ENCODE data around the gene ABCA1.

ABCA1 gene

GRCh38 chr9:104951487-104951886 is 23.5 kb upstream of the ABCA1 start:
- no peak overlapping the region for H4K8ac ChIP-seq (ENCODE audit: low read depth, low read length)
- no peaks in the 10 kb centered on the region for H3K4me1 ChIP-seq (ENCODE audit: control insufficient read depth in 1 of 2, insufficient read depth in 2 of 2, low read length in 2 of 2)
- no peak overlapping the region for H3K23ac ChIP-seq (ENCODE audit: low read length)
- DNase-seq, result no peak
- no peak overlapping the region for H3K4me2 ChIP-seq (ENCODE audit: low read length)
- no CpG with 5 or more reads among the region's 4 CpGs for WGBS (ENCODE audit: extremely low coverage, insufficient coverage, insufficient read length)
- H3K27me3 ChIP-seq (ENCODE audit: insufficient read depth, low read length), result no peaks in the 10 kb centered on the region
- no peaks in the 10 kb centered on the region for H3K79me1 ChIP-seq (ENCODE audit: low read length)
- no peak overlapping the region for H3K4me3 ChIP-seq (ENCODE audit: low read depth, low read length)
- H3K79me2 ChIP-seq (ENCODE audit: control insufficient read depth, insufficient read depth, low read length, poor library complexity), result no peaks in the 10 kb centered on the region
- H2AK5ac ChIP-seq (ENCODE audit: low read length), result no peak overlapping the region
- no peak overlapping the region for H3K4ac ChIP-seq (ENCODE audit: low read depth, low read length)
- no peak overlapping the region for H3K18ac ChIP-seq (ENCODE audit: low read length)
- no peak overlapping the region for H3K27ac ChIP-seq (ENCODE audit: low read depth, low read length)
- H4K12ac ChIP-seq (ENCODE audit: low read depth, low read length), result no peak overlapping the region
- H3K36me3 ChIP-seq (ENCODE audit: control insufficient read depth in 1 of 2, insufficient read depth in 2 of 2, low read length in 2 of 2), result no peaks in the 10 kb centered on the region
- H2BK12ac ChIP-seq (ENCODE audit: low read length), result no peak overlapping the region
- no peak overlapping the region for H3K9ac ChIP-seq (ENCODE audit: low read length)
- no peak overlapping the region for H2BK5ac ChIP-seq (ENCODE audit: low read depth, low read length, poor library complexity)
- no peak overlapping the region for H4K91ac ChIP-seq (ENCODE audit: low read depth, low read length)
- H3K14ac ChIP-seq (ENCODE audit: low read length), result no peak overlapping the region
- H2AFZ ChIP-seq (ENCODE audit: insufficient read depth, low read length, poor library complexity), result no peak overlapping the region
- H3K9me3 ChIP-seq (ENCODE audit: insufficient read depth, low read depth, low read length), result no peaks in the 10 kb centered on the region
- H2BK120ac ChIP-seq (ENCODE audit: insufficient read depth, low read length, poor library complexity), result no peak overlapping the region

- no peaks in the 10 kb centered on the region for H3K36me3 ChIP-seq (ENCODE audit: control insufficient read depth in 1 of 2, insufficient read depth in 2 of 2, low read length in 2 of 2)
- H3K27ac ChIP-seq (ENCODE audit: low read depth, low read length), result no peak overlapping the region
- H3K4me1 ChIP-seq (ENCODE audit: control insufficient read depth in 1 of 2, insufficient read depth in 2 of 2, low read length in 2 of 2), result no peaks in the 10 kb centered on the region
- no peak overlapping the region for H2BK12ac ChIP-seq (ENCODE audit: low read length)
- no peak overlapping the region for H3K14ac ChIP-seq (ENCODE audit: low read length)
- no peak overlapping the region for H4K91ac ChIP-seq (ENCODE audit: low read depth, low read length)
- WGBS (ENCODE audit: extremely low coverage, insufficient coverage, insufficient read length), result no CpG with 5 or more reads among the region's 4 CpGs
- no peak overlapping the region for H2AFZ ChIP-seq (ENCODE audit: insufficient read depth, low read length, poor library complexity)
- no peak overlapping the region for H2BK5ac ChIP-seq (ENCODE audit: low read depth, low read length, poor library complexity)
- H3K4me2 ChIP-seq (ENCODE audit: low read length), result no peak overlapping the region
- H2BK120ac ChIP-seq (ENCODE audit: insufficient read depth, low read length, poor library complexity), result no peak overlapping the region
- no peak overlapping the region for H3K9ac ChIP-seq (ENCODE audit: low read length)
- H2AK5ac ChIP-seq (ENCODE audit: low read length), result no peak overlapping the region
- H3K9me3 ChIP-seq (ENCODE audit: insufficient read depth, low read depth, low read length), result no peaks in the 10 kb centered on the region
- H4K8ac ChIP-seq (ENCODE audit: low read depth, low read length), result no peak overlapping the region
- no peak overlapping the region for H3K18ac ChIP-seq (ENCODE audit: low read length)
- H3K27me3 ChIP-seq (ENCODE audit: insufficient read depth, low read length), result no peaks in the 10 kb centered on the region
- DNase-seq, result peak in 1 of 2 donors; percentile 67
- H3K79me1 ChIP-seq (ENCODE audit: low read length), result no peaks in the 10 kb centered on the region
- no peak overlapping the region for H3K4ac ChIP-seq (ENCODE audit: low read depth, low read length)
- no peak overlapping the region for H4K12ac ChIP-seq (ENCODE audit: low read depth, low read length)
- H3K23ac ChIP-seq (ENCODE audit: low read length), result no peak overlapping the region
- no peaks in the 10 kb centered on the region for H3K79me2 ChIP-seq (ENCODE audit: control insufficient read depth, insufficient read depth, low read length, poor library complexity)
- H3K4me3 ChIP-seq (ENCODE audit: low read depth, low read length), result no peak overlapping the region
Measured at GRCh38 chr9:104950838-104951237, 22.9 kb upstream of the ABCA1 start.

GRCh38 chr9:104948277-104948676 is 20.3 kb upstream of the ABCA1 start:
- Histone ChIP-seq H4K8ac (ENCODE audit: low read depth, low read length) (no peak overlapping the region), H3K4me3 (ENCODE audit: low read depth, low read length) (no peak overlapping the region), H4K12ac (ENCODE audit: low read depth, low read length) (no peak overlapping the region), H3K18ac (ENCODE audit: low read length) (no peak overlapping the region), H3K27me3 (ENCODE audit: insufficient read depth, low read length) (no peaks in the 10 kb centered on the region), H4K91ac (ENCODE audit: low read depth, low read length) (no peak overlapping the region), H2AK5ac (ENCODE audit: low read length) (no peak overlapping the region), H3K9me3 (ENCODE audit: insufficient read depth, low read depth, low read length) (no peaks in the 10 kb centered on the region), H3K79me2 (ENCODE audit: control insufficient read depth, insufficient read depth, low read length, poor library complexity) (no peaks in the 10 kb centered on the region), H3K27ac (ENCODE audit: low read depth, low read length) (no peak overlapping the region), H2BK12ac (ENCODE audit: low read length) (no peak overlapping the region), H3K4ac (ENCODE audit: low read depth, low read length) (no peak overlapping the region), H3K14ac (ENCODE audit: low read length) (no peak overlapping the region), H3K4me1 (ENCODE audit: control insufficient read depth in 1 of 2, insufficient read depth in 2 of 2, low read length in 2 of 2) (no peaks in the 10 kb centered on the region), H2BK120ac (ENCODE audit: insufficient read depth, low read length, poor library complexity) (no peak overlapping the region), H2AFZ (ENCODE audit: insufficient read depth, low read length, poor library complexity) (no peak overlapping the region), H3K9ac (ENCODE audit: low read length) (no peak overlapping the region), H3K23ac (ENCODE audit: low read length) (no peak overlapping the region), H2BK5ac (ENCODE audit: low read depth, low read length, poor library complexity) (no peak overlapping the region), H3K36me3 (ENCODE audit: control insufficient read depth in 1 of 2, insufficient read depth in 2 of 2, low read length in 2 of 2) (no peaks in the 10 kb centered on the region), H3K4me2 (ENCODE audit: low read length) (no peak overlapping the region), H3K79me1 (ENCODE audit: low read length) (no peaks in the 10 kb centered on the region)
- peak in 1 of 2 donors; percentile 55 for DNase-seq
- WGBS (ENCODE audit: extremely low coverage, insufficient coverage, insufficient read length), result no CpG with 5 or more reads among the region's 3 CpGs

- no CpG with 5 or more reads among the region's 3 CpGs for WGBS (ENCODE audit: extremely low coverage, insufficient coverage, insufficient read length)
- no peak overlapping the region for H3K9ac ChIP-seq (ENCODE audit: low read length)
- H3K27me3 ChIP-seq (ENCODE audit: insufficient read depth, low read length), result no peaks in the 10 kb centered on the region
- H2BK120ac ChIP-seq (ENCODE audit: insufficient read depth, low read length, poor library complexity), result no peak overlapping the region
- DNase-seq, result peak in 1 of 2 donors; percentile 91
- H4K8ac ChIP-seq (ENCODE audit: low read depth, low read length), result no peak overlapping the region
- no peaks in the 10 kb centered on the region for H3K4me1 ChIP-seq (ENCODE audit: control insufficient read depth in 1 of 2, insufficient read depth in 2 of 2, low read length in 2 of 2)
- H3K79me1 ChIP-seq (ENCODE audit: low read length), result no peaks in the 10 kb centered on the region
- H3K4me3 ChIP-seq (ENCODE audit: low read depth, low read length), result no peak overlapping the region
- no peak overlapping the region for H3K4ac ChIP-seq (ENCODE audit: low read depth, low read length)
- H3K27ac ChIP-seq (ENCODE audit: low read depth, low read length), result no peak overlapping the region
- H3K23ac ChIP-seq (ENCODE audit: low read length), result no peak overlapping the region
- H3K36me3 ChIP-seq (ENCODE audit: control insufficient read depth in 1 of 2, insufficient read depth in 2 of 2, low read length in 2 of 2), result no peaks in the 10 kb centered on the region
- H3K9me3 ChIP-seq (ENCODE audit: insufficient read depth, low read depth, low read length), result no peaks in the 10 kb centered on the region
- no peaks in the 10 kb centered on the region for H3K79me2 ChIP-seq (ENCODE audit: control insufficient read depth, insufficient read depth, low read length, poor library complexity)
- no peak overlapping the region for H2BK12ac ChIP-seq (ENCODE audit: low read length)
- H3K14ac ChIP-seq (ENCODE audit: low read length), result no peak overlapping the region
- H2AFZ ChIP-seq (ENCODE audit: insufficient read depth, low read length, poor library complexity), result no peak overlapping the region
- no peak overlapping the region for H2BK5ac ChIP-seq (ENCODE audit: low read depth, low read length, poor library complexity)
- H4K91ac ChIP-seq (ENCODE audit: low read depth, low read length), result no peak overlapping the region
- H4K12ac ChIP-seq (ENCODE audit: low read depth, low read length), result no peak overlapping the region
- H3K4me2 ChIP-seq (ENCODE audit: low read length), result no peak overlapping the region
- no peak overlapping the region for H3K18ac ChIP-seq (ENCODE audit: low read length)
- no peak overlapping the region for H2AK5ac ChIP-seq (ENCODE audit: low read length)
Measured at GRCh38 chr9:104944871-104945270, 16.9 kb upstream of the ABCA1 start.

Measured in trophoblast cell (in vitro differentiated cells and primary cell).